ENCODE data around the gene NEDD4L.
"Not testable (repeated sequence)": the region's sequence is repeated elsewhere in the genome, so short reads cannot be mapped to it uniquely, and the experiment has no call there.

The NEDD4L gene

GRCh38 chr18:58379443-58379842 lies 335.4 kb downstream of the NEDD4L start:
- Histone ChIP-seq H3K4me1 (ENCODE audit: control insufficient read depth in 2 of 2, insufficient read depth in 1 of 2, low read depth in 1 of 2, low read length in 2 of 2) (peaks cover 0 to 5% of the 10 kb centered on the region in 2 donors), H2BK5ac (ENCODE audit: low read length) (no peak overlapping the region), H2BK12ac (ENCODE audit: low read length) (no peak overlapping the region), H3K23ac (ENCODE audit: low read depth, low read length, poor library complexity) (no peak overlapping the region), H3K9ac (ENCODE audit: low read depth, low read length, poor library complexity) (no peak overlapping the region), H3K79me1 (ENCODE audit: low read depth, low read length) (no peaks in the 10 kb centered on the region), H2AFZ (ENCODE audit: low read length) (no peak overlapping the region), H3K4ac (ENCODE audit: low read length) (no peak overlapping the region), H4K8ac (ENCODE audit: low read depth, low read length) (no peak overlapping the region), H3K27me3 (ENCODE audit: control insufficient read depth in 3 of 3, insufficient read depth in 3 of 3, low read depth in 1 of 3, low read length in 3 of 3) (no peaks in the 10 kb centered on the region), H3K36me3 (replicated peaks in 1 of 2; ENCODE audit: control insufficient read depth in 2 of 2, insufficient read depth in 2 of 2, low read length in 2 of 2) (peaks cover 4 to 7% of the 10 kb centered on the region in 2 donors), H3K4me3 (ENCODE audit: low read length in 2 of 2) (no peak overlapping the region), H2AK5ac (ENCODE audit: low read depth, low read length) (no peak overlapping the region), H3K18ac (ENCODE audit: low read length) (peak overlapping the region; percentile 15), H2BK120ac (ENCODE audit: low read depth, low read length) (no peak overlapping the region), H4K91ac (ENCODE audit: low read depth, low read length, poor library complexity) (no peak overlapping the region), H2BK15ac (ENCODE audit: low read length) (no peak overlapping the region), H3K27ac (replicated peaks; ENCODE audit: low read length) (no peak overlapping the region), H3K14ac (ENCODE audit: low read length) (no peak overlapping the region), H3K9me3 (replicated peaks in 1 of 2; ENCODE audit: control insufficient read depth in 2 of 2, insufficient read depth in 1 of 2, low read depth in 1 of 2, low read length in 2 of 2) (no peaks in the 10 kb centered on the region), H3K4me2 (ENCODE audit: insufficient read depth, low read length, poor library complexity, severe bottlenecking) (no peak overlapping the region)
- no peak for DNase-seq (ENCODE audit: low spot score)
- WGBS, 2 donors (ENCODE audit: extremely low coverage in 2 of 2, insufficient read length in 2 of 2, insufficient replicate concordance in 1 of 2) = no CpG with 5 or more reads among the region's 15 CpGs

GRCh38 chr18:58380113-58380512 lies 336.1 kb downstream of the NEDD4L start:
- H3K4me2 ChIP-seq (ENCODE audit: insufficient read depth, low read length, poor library complexity, severe bottlenecking); H3K4ac ChIP-seq (ENCODE audit: low read length); DNase-seq (ENCODE audit: low spot score); H3K4me1 ChIP-seq (ENCODE audit: control insufficient read depth in 2 of 2, insufficient read depth in 1 of 2, low read depth in 1 of 2, low read length in 2 of 2); H3K9ac ChIP-seq (ENCODE audit: low read depth, low read length, poor library complexity); H3K36me3 ChIP-seq (replicated peaks in 1 of 2; ENCODE audit: control insufficient read depth in 2 of 2, insufficient read depth in 2 of 2, low read length in 2 of 2); H3K27me3 ChIP-seq (ENCODE audit: control insufficient read depth in 3 of 3, insufficient read depth in 3 of 3, low read depth in 1 of 3, low read length in 3 of 3); H3K79me1 ChIP-seq (ENCODE audit: low read depth, low read length); H2AK5ac ChIP-seq (ENCODE audit: low read depth, low read length); H2BK12ac ChIP-seq (ENCODE audit: low read length); H3K27ac ChIP-seq (replicated peaks; ENCODE audit: low read length); H2AFZ ChIP-seq (ENCODE audit: low read length); H2BK120ac ChIP-seq (ENCODE audit: low read depth, low read length); H3K9me3 ChIP-seq (replicated peaks in 1 of 2; ENCODE audit: control insufficient read depth in 2 of 2, insufficient read depth in 1 of 2, low read depth in 1 of 2, low read length in 2 of 2); H2BK5ac ChIP-seq (ENCODE audit: low read length); H3K18ac ChIP-seq (ENCODE audit: low read length); H3K23ac ChIP-seq (ENCODE audit: low read depth, low read length, poor library complexity); H4K91ac ChIP-seq (ENCODE audit: low read depth, low read length, poor library complexity); H3K14ac ChIP-seq (ENCODE audit: low read length); H4K8ac ChIP-seq (ENCODE audit: low read depth, low read length); H2BK15ac ChIP-seq (ENCODE audit: low read length); H3K4me3 ChIP-seq (ENCODE audit: low read length in 2 of 2): not testable (repeated sequence)
- no CpG with 5 or more reads among the region's 4 CpGs for WGBS, 2 donors (ENCODE audit: extremely low coverage in 2 of 2, insufficient read length in 2 of 2, insufficient replicate concordance in 1 of 2)

GRCh38 chr18:58381676-58382411 lies 337.8 kb downstream of the NEDD4L start:
- Histone ChIP-seq H3K4me2 (ENCODE audit: insufficient read depth, low read length, poor library complexity, severe bottlenecking) (no peak overlapping the region), H2BK12ac (ENCODE audit: low read length) (no peak overlapping the region), H3K23ac (ENCODE audit: low read depth, low read length, poor library complexity) (no peak overlapping the region), H3K4me1 (ENCODE audit: control insufficient read depth in 2 of 2, insufficient read depth in 1 of 2, low read depth in 1 of 2, low read length in 2 of 2) (peaks cover 0 to 3% of the 10 kb centered on the region in 2 donors), H3K4ac (ENCODE audit: low read length) (no peak overlapping the region), H3K18ac (ENCODE audit: low read length) (no peak overlapping the region), H3K36me3 (replicated peaks in 1 of 2; ENCODE audit: control insufficient read depth in 2 of 2, insufficient read depth in 2 of 2, low read length in 2 of 2) (peaks cover 4 to 5% of the 10 kb centered on the region in 2 donors), H2BK120ac (ENCODE audit: low read depth, low read length) (no peak overlapping the region), H3K27ac (replicated peaks; ENCODE audit: low read length) (no peak overlapping the region), H3K9me3 (replicated peaks in 1 of 2; ENCODE audit: control insufficient read depth in 2 of 2, insufficient read depth in 1 of 2, low read depth in 1 of 2, low read length in 2 of 2) (no peaks in the 10 kb centered on the region), H3K4me3 (ENCODE audit: low read length in 2 of 2) (no peak overlapping the region), H3K14ac (ENCODE audit: low read length) (no peak overlapping the region), H3K27me3 (ENCODE audit: control insufficient read depth in 3 of 3, insufficient read depth in 3 of 3, low read depth in 1 of 3, low read length in 3 of 3) (no peaks in the 10 kb centered on the region), H2AK5ac (ENCODE audit: low read depth, low read length) (no peak overlapping the region), H3K79me1 (ENCODE audit: low read depth, low read length) (no peaks in the 10 kb centered on the region), H4K91ac (ENCODE audit: low read depth, low read length, poor library complexity) (no peak overlapping the region), H3K9ac (ENCODE audit: low read depth, low read length, poor library complexity) (no peak overlapping the region), H2AFZ (ENCODE audit: low read length) (no peak overlapping the region), H2BK5ac (ENCODE audit: low read length) (no peak overlapping the region), H4K8ac (ENCODE audit: low read depth, low read length) (no peak overlapping the region), H2BK15ac (ENCODE audit: low read length) (no peak overlapping the region)
- no peak for DNase-seq (ENCODE audit: low spot score)
- WGBS, 2 donors (ENCODE audit: extremely low coverage in 2 of 2, insufficient read length in 2 of 2, insufficient replicate concordance in 1 of 2) = 100% methylated on average over 3 of the region's 12 CpGs; no CpG with 5 or more reads in 1 of the 2 donors

- peaks cover 6 to 7% of the 10 kb centered on the region in 2 donors for H3K36me3 ChIP-seq (replicated peaks in 1 of 2; ENCODE audit: control insufficient read depth in 2 of 2, insufficient read depth in 2 of 2, low read length in 2 of 2)
- no peak overlapping the region for H2BK120ac ChIP-seq (ENCODE audit: low read depth, low read length)
- no peak overlapping the region for H2AFZ ChIP-seq (ENCODE audit: low read length)
- no peak overlapping the region for H4K8ac ChIP-seq (ENCODE audit: low read depth, low read length)
- H3K4me1 ChIP-seq (ENCODE audit: control insufficient read depth in 2 of 2, insufficient read depth in 1 of 2, low read depth in 1 of 2, low read length in 2 of 2) = peaks cover 0 to 3% of the 10 kb centered on the region in 2 donors
- H2AK5ac ChIP-seq (ENCODE audit: low read depth, low read length) = no peak overlapping the region
- no peak overlapping the region for H2BK15ac ChIP-seq (ENCODE audit: low read length)
- H3K27ac ChIP-seq (replicated peaks; ENCODE audit: low read length) = no peak overlapping the region
- no peak overlapping the region for H4K91ac ChIP-seq (ENCODE audit: low read depth, low read length, poor library complexity)
- no peak overlapping the region for H3K9ac ChIP-seq (ENCODE audit: low read depth, low read length, poor library complexity)
- no peak overlapping the region for H2BK12ac ChIP-seq (ENCODE audit: low read length)
- DNase-seq (ENCODE audit: low spot score) = no peak
- H3K4me3 ChIP-seq (ENCODE audit: low read length in 2 of 2) = no peak overlapping the region
- no peaks in the 10 kb centered on the region for H3K9me3 ChIP-seq (replicated peaks in 1 of 2; ENCODE audit: control insufficient read depth in 2 of 2, insufficient read depth in 1 of 2, low read depth in 1 of 2, low read length in 2 of 2)
- H3K23ac ChIP-seq (ENCODE audit: low read depth, low read length, poor library complexity) = no peak overlapping the region
- no peak overlapping the region for H3K14ac ChIP-seq (ENCODE audit: low read length)
- no peak overlapping the region for H3K18ac ChIP-seq (ENCODE audit: low read length)
- H3K27me3 ChIP-seq (ENCODE audit: control insufficient read depth in 3 of 3, insufficient read depth in 3 of 3, low read depth in 1 of 3, low read length in 3 of 3) = no peaks in the 10 kb centered on the region
- H2BK5ac ChIP-seq (ENCODE audit: low read length) = no peak overlapping the region
- no CpG with 5 or more reads among the region's 2 CpGs for WGBS, 2 donors (ENCODE audit: extremely low coverage in 2 of 2, insufficient read length in 2 of 2, insufficient replicate concordance in 1 of 2)
- no peak overlapping the region for H3K4me2 ChIP-seq (ENCODE audit: insufficient read depth, low read length, poor library complexity, severe bottlenecking)
- no peaks in the 10 kb centered on the region for H3K79me1 ChIP-seq (ENCODE audit: low read depth, low read length)
- no peak overlapping the region for H3K4ac ChIP-seq (ENCODE audit: low read length)
These were observed 338.4 kb downstream of the NEDD4L start for GRCh38 chr18:58382446-58382845.

Data from neuronal stem cell (in vitro differentiated cells).